RCC 7860 (cell line): ENCODE measurements around the gene ITIH4.
"Not testable (repeated sequence)": the region's sequence is repeated elsewhere in the genome, so short reads cannot be mapped to it uniquely, and the experiment has no call there.

Source experiments
- DNase-seq: peaks from one replicate; pipeline ENCODE4 v3.0.0-alpha.2; 2015; ENCODE audit warnings: low spot score
- FAIRE-seq: peaks from 2 replicates; lab custom pipeline; 2012; peaks lifted over from hg19 to GRCh38; lab: Jason Lieb, UNC

The ITIH4 gene

DNA sequence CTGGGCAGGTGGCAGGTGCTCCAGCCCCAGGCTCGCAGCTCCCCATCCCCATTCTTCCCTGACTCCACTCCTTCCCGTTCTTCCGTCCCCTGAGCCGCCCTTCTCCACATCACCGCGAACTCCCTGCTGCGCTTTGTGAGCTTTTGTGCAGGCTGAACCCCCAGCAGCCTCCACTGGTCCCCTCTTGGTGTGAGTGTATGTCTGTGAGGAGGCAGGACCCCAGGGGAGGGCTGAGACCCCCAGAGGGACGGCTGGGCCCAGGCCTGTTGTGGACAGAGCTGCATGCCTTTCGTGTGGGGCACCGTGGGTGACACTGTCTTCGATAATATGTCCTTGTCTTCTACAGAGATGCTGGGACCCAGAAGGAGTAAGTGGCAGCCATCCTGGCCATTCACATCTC is 43.2 kb downstream of the ITIH4 start:
- DNase-seq (no peak), FAIRE-seq (no peak)

DNA sequence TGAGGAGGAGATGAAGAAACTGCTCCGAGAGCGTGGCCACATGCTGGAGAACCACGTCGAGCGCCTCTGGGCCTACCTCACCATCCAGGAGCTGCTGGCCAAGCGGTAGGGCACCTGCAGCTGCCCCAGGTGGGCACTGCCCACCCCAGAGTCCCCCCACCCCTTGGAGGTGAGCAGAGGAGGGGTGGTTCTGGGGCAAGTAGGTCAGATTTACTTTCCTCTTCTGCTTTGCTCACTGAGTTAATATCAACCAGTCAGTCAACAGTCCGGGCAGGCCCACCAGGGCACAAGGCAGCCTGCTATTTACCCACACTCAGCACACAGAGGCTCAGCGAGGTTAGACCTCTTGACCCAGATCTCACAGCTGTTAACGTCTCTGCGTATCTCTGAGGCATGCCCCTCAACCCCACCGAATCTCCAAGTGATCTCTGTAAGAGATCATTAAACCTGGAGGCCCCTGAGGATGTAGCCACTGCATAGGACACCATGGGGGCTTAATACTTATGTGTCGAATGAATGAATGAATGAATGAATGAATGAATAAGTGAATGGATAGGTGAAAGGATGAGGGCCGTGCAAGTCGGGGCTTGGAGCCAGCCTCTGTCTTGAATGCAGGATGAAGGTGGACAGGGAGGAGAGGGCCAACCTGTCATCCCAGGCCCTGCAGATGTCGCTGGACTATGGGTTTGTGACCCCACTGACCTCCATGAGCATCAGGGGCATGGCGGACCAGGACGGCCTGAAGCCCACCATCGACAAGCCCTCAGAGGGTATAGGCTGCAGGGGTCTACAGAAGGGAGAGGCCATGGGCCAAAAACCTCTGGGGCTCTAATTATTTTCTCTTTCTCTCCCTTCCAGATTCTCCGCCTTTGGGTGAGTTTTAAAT is 43.9 kb downstream of the ITIH4 start:
- no peak for DNase-seq
- FAIRE-seq = no peak

- DNase-seq (no peak), FAIRE-seq (no peak)
Measured at GRCh38 chr3:52784931-52785590, 45.4 kb downstream of the ITIH4 start.

GRCh38 chr3:52784021-52784621 is 46.4 kb downstream of the ITIH4 start:
- no peak for DNase-seq
- FAIRE-seq = no peak

- DNase-seq = no peak
- FAIRE-seq = no peak
Measured at GRCh38 chr3:52783211-52783555, 47.3 kb downstream of the ITIH4 start.

GRCh38 chr3:52782412-52783210 is 47.9 kb downstream of the ITIH4 start:
- FAIRE-seq (no peak), DNase-seq (no peak)

GRCh38 chr3:52781741-52782140 is 48.7 kb downstream of the ITIH4 start:
- DNase-seq = no peak
- no peak for FAIRE-seq

DNA sequence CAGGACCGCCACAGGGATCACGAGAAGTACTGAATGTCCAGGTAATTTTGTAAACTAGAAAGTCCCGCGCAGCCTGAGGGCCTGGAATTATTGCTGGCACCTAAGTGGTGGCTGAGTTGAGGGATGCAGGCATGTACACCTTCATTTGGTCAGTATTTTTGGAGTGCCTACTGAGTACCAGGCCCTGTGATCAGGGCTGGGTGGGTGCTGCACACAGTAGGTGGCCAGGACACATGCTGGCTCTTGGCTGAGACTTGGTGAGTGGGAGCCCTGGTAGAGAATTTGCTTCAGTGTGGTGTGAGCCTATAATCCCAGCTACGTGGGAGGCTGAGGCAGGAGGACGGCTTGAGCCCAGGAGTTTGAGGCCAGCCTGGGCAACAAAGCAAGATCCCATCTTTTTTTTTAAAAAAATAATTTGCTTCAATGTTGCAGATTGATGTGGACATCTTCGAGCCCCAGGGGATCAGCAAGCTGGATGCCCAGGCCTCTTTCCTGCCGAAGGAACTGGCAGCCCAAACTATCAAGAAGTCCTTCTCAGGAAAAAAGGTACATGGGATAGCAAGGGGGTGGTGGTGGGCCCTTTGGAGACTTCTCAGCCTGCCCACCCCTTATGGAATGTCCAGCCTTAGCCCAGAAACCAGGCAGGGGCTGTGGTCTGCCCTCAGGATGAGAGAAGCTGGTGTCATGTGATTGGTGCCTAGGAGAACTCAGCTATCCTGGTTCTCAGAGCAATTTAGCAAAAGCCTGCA is 50.5 kb downstream of the ITIH4 start:
- no peak for DNase-seq
- FAIRE-seq = no peak

- no peak for FAIRE-seq
- no peak for DNase-seq
Measured at GRCh38 chr3:52779011-52779836, 51.2 kb downstream of the ITIH4 start.

DNA sequence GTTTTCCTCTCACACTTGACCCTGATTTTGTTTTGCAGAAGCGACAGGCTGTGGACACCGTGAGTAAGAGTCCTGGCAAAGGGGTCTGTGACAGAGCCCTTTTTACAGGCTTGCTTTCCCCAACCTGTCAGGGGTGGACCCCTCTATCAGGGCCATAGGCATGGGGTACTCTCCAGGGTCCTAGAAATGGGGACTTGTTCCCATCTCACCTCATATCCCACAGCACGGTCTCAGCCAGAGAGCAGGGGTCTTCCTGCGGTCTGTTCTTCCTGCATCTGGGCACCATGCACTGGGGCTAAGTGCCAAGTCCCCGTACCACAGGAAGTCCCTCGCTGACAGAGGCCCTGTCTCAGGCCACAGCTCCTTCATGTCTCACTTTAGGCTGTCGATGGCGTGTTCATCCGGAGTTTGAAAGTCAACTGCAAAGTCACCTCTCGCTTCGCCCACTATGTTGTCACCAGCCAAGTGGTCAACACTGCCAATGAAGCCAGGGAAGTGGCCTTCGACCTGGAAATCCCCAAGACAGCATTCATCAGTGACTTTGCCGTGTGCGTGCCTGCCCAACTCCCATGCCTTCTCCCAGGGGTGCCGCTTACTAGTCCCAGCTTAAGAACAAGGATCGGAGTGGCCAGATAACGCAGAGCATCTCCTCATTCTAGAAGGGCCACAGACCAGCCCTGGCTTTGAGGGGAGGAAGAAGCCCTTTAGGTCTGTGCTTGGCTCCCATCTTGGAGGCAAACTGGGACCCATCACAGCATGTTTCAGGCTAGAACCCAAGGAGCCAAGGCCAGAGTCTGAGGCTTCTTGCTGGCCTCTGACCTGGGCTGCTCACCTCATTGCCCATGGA is 52.3 kb downstream of the ITIH4 start:
- DNase-seq = no peak
- FAIRE-seq = no peak

DNA sequence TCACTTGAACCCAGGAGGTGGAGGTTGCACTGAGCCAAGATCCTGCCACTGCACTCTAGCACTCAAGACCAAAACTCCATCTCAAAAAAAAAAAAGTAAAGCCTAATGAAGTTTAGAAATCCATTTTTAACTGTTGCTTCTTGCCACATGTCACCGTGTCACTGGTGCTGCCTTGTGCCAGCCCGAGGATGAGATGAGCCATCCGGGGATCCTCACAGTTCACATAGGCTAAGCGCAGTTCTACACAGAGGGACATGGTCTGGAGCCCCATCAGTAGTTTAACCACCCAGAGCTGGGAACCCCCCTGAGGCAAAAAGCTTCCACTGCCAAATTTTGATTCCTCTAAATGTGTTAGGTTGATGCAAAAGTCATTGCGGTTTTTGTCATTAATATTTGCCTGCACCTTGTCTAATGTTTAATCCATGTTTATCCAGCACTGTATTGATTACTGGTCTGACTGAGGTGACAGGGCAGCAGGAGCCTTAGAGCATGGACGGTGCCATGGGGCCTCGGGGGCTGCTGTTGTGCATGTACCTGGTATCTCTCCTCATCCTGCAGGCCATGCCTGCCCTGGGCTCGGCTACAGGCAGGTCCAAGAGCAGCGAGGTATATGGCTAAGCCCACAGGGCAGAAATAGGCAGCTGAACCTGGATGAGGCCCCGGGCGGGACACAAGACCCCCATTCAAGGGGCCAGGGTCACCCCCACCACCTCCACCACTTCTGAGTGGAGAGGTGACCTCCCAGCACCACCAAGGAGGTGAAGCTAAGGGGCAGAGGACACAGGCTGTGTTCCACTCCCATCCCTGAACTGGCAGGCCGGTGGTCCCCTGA is 53.1 kb downstream of the ITIH4 start, which contains the start of gene ITIH1:
Gene ITIH1 (plus strand): TSS at position 473 of the 832 bp plus-strand sequence. CDS start 17 bp downstream, at position 490.
- FAIRE-seq (no peak), DNase-seq (no peak)

- not testable (repeated sequence) for FAIRE-seq
Measured at GRCh38 chr3:52776486-52776885, 54.0 kb downstream of the ITIH4 start.

GRCh38 chr3:52775877-52776276 is 54.6 kb downstream of the ITIH4 start:
- FAIRE-seq = no peak
- no peak for DNase-seq

More at GRCh38 chr3:52776486-52776885, 54.0 kb downstream of the ITIH4 start:
- not testable (repeated sequence) for DNase-seq

- FAIRE-seq = no peak
- no peak for DNase-seq
Measured at GRCh38 chr3:52774901-52775864, 55.3 kb downstream of the ITIH4 start.

DNA sequence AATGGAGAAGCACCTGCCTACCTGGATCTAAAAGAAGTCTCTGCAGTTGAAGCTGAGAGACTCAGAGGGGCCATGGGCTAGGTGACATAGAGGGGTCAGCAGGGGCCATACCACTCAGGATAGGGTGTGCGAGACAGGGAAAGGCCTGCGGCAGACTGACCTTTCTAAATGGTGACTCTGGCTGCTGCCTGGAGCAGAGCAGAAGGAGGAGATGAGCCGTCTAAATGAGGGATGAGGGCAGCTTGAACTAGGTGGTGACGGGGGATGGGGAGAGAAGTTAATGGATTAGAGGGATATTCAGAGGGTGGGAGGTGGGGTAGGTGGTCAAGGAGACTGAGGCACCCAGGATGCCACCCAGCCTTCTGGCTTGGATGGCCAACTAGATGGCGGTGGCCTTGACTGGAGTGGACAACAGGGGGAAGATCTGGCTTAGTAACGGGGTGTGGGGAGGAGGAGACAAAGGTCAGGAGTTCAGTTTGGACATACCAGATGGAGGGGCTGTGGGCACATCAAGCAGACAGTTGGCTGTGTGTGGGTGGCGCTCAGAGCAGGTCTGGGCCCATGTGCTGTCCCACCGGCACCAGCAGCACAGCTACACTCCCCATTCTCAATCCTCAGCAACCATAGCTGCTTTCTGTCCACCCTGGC is 56.3 kb downstream of the ITIH4 start:
- DNase-seq (no peak), FAIRE-seq (no peak)
